ENCODE results near the gene HDAC4. TPM values are rescaled to one million over a fixed set of nuclear protein-coding genes. Genes with fewer than 3 reads are reported as not detected.

HDAC4 gene
- total and polyA plus RNA-seq, 2 donors (not counting 1 experiment from before 2014, with no cell fraction given) = 13.5 to 46.0 TPM

DNA sequence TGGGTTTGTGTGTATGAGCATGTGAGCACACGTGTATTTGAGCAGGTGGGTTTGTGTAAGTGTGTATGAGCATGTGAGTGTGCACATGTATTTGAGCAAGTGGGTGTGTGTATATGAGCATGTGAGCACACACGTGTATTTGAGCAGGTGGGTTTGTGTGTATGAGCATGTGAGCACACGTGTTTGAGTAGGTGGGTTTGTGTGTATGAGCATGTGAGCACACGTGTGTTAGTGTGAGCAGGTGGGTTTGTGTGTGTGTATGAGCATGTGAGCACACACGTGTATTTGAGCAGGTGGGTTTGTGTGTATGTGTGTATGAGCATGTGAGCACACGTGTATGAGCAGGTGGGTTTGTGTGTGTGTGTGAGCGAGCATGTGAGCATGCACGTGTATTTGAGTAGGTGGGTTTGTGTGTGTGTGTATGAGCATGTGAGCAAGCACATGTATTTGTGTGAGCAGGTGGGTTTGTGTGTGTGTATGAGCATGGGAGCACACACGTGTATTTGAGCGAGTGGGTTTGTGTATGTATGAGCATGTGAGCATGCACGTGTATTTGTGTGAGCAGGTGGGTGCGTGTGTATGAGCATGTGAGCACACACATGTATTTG is 383.2 kb downstream of the HDAC4 start:
- CTCF ChIA-PET = no interaction called here

DNA sequence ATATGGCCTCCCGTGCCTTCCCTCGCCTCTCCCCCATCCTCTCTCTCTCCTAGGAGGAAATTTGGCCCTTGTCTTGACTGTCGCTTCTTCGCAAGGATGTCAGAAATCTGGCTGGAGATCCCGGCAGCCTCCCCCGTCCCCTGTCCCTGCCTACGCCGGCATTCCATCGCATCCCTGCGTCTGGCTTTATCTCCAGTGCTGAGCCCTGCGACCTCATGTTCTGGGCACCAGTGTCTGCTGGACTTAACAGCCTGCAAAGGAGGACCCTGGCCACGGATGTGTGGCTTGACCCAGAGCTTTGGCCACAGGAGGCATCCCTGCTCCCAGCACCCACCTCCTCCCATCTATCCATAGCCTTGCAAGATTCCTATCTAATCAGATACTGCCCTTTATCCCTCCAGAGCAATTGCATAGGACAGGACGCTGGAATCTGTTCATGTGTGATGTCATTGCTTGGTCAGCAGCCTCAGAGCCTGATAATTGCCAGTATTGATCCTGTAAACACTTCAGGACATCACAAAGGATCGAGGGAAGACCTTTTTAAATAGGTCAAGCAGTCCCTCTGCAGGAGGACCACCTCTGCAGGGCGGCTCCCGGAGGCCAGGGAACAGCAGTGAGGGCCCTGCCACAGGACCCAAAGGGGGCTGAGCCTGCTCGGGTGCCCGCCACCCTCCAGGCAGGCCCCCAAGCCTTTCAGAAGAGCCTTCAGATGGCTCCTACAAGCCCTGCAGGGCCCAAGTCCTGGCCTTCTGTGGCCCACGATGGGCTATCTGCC is 384.7 kb downstream of the HDAC4 start:
- peaks cover 0 to 7% (median 0%) of the 10 kb centered on the region in 3 donors for H3K9me3 ChIP-seq (ENCODE audit: control extremely low read depth in 1 of 3, control insufficient read depth in 2 of 3, insufficient read depth in 1 of 3, low read length in 2 of 3)
- CTCF ChIA-PET = no interaction called here

More for the DNA sequence above, 383.2 kb downstream of the HDAC4 start:
- intact Hi-C loops (cut with micrococcal nuclease) = no loop called here
- peaks cover 0 to 7% (median 0%) of the 10 kb centered on the region in 3 donors for H3K9me3 ChIP-seq (ENCODE audit: control extremely low read depth in 1 of 3, control insufficient read depth in 2 of 3, insufficient read depth in 1 of 3, low read length in 2 of 3)
- H3K27ac ChIP-seq (ENCODE audit: low read length in 2 of 2) = no peak overlapping the region
- no peaks in the 10 kb centered on the region for H3K4me1 ChIP-seq (ENCODE audit: control insufficient read depth in 2 of 2, insufficient read depth in 2 of 2, low read length in 2 of 2)
- H3K27ac Mint-ChIP-seq = no peak overlapping the region
- POLR2A ChIA-PET = no interaction called here
- ATAC-seq (ENCODE audit: low read depth) (no peak), DNase-seq (no peak)
- H3K36me3 ChIP-seq (replicated peaks in 1 of 2; ENCODE audit: control extremely low read depth in 1 of 2, control insufficient read depth in 1 of 2, extremely low read depth in 1 of 2, insufficient read depth in 2 of 2, low read length in 1 of 2) = no peaks in the 10 kb centered on the region
- H3K9me3 Mint-ChIP-seq (ENCODE audit: insufficient read depth) = peaks cover 2% of the 10 kb centered on the region
- H2AFZ ChIP-seq (ENCODE audit: insufficient read depth, low read depth, low read length, poor library complexity, severe bottlenecking) = no peak overlapping the region
- H3K9ac ChIP-seq (ENCODE audit: low read length) = no peak overlapping the region
- TF ChIP-seq EZH2 (IDR thresholded peaks at IDR 0.05; ENCODE audit: borderline replicate concordance, insufficient read depth, low read depth, low read length, poor library complexity, severe bottlenecking) = no peak
- TF ChIP-seq, protein P1, sequence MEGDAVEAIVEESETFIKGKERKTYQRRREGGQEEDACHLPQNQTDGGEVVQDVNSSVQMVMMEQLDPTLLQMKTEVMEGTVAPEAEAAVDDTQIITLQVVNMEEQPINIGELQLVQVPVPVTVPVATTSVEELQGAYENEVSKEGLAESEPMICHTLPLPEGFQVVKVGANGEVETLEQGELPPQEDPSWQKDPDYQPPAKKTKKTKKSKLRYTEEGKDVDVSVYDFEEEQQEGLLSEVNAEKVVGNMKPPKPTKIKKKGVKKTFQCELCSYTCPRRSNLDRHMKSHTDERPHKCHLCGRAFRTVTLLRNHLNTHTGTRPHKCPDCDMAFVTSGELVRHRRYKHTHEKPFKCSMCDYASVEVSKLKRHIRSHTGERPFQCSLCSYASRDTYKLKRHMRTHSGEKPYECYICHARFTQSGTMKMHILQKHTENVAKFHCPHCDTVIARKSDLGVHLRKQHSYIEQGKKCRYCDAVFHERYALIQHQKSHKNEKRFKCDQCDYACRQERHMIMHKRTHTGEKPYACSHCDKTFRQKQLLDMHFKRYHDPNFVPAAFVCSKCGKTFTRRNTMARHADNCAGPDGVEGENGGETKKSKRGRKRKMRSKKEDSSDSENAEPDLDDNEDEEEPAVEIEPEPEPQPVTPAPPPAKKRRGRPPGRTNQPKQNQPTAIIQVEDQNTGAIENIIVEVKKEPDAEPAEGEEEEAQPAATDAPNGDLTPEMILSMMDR (IDR thresholded peaks at IDR 0.05) = no peak
- H3K4me3 ChIP-seq (ENCODE audit: control extremely low read depth in 1 of 5, extremely low read depth in 1 of 5, insufficient read depth in 1 of 5, low read depth in 2 of 5, low read length in 4 of 5) = no peak overlapping the region
- H3K79me2 ChIP-seq (ENCODE audit: control insufficient read depth, insufficient read depth, low read length) = no peaks in the 10 kb centered on the region
- H4K20me1 ChIP-seq (ENCODE audit: control insufficient read depth, insufficient read depth, low read length, poor library complexity, severe bottlenecking) = no peaks in the 10 kb centered on the region
- H3K27me3 Mint-ChIP-seq = peaks cover 21% of the 10 kb centered on the region
- H3K4me3 Mint-ChIP-seq = no peak overlapping the region
- H3K4me1 Mint-ChIP-seq = no peaks in the 10 kb centered on the region
- 90% methylated on average over 11 of the region's 12 CpGs for WGBS (ENCODE audit: insufficient coverage)
- H3K4me2 ChIP-seq (replicated peaks; ENCODE audit: low read depth, low read length, poor library complexity, severe bottlenecking) = no peak overlapping the region
- H3K27me3 ChIP-seq (replicated peaks in 1 of 4; ENCODE audit: control extremely low read depth in 1 of 4, control insufficient read depth in 3 of 4, insufficient read depth in 4 of 4, low read length in 3 of 4) = no peaks in the 10 kb centered on the region

More for the DNA sequence above, 384.7 kb downstream of the HDAC4 start:
- peaks cover 22% of the 10 kb centered on the region for H3K27me3 Mint-ChIP-seq
- no peak overlapping the region for H3K27ac Mint-ChIP-seq
- Histone ChIP-seq H3K27ac (ENCODE audit: low read length in 2 of 2) (no peak overlapping the region), H3K4me3 (ENCODE audit: control extremely low read depth in 1 of 5, extremely low read depth in 1 of 5, insufficient read depth in 1 of 5, low read depth in 2 of 5, low read length in 4 of 5) (no peak overlapping the region), H4K20me1 (ENCODE audit: control insufficient read depth, insufficient read depth, low read length, poor library complexity, severe bottlenecking) (no peaks in the 10 kb centered on the region), H3K27me3 (replicated peaks in 1 of 4; ENCODE audit: control extremely low read depth in 1 of 4, control insufficient read depth in 3 of 4, insufficient read depth in 4 of 4, low read length in 3 of 4) (no peaks in the 10 kb centered on the region), H3K79me2 (ENCODE audit: control insufficient read depth, insufficient read depth, low read length) (no peaks in the 10 kb centered on the region), H3K36me3 (replicated peaks in 1 of 2; ENCODE audit: control extremely low read depth in 1 of 2, control insufficient read depth in 1 of 2, extremely low read depth in 1 of 2, insufficient read depth in 2 of 2, low read length in 1 of 2) (no peaks in the 10 kb centered on the region), H3K4me2 (replicated peaks; ENCODE audit: low read depth, low read length, poor library complexity, severe bottlenecking) (no peak overlapping the region), H3K4me1 (ENCODE audit: control insufficient read depth in 2 of 2, insufficient read depth in 2 of 2, low read length in 2 of 2) (no peaks in the 10 kb centered on the region), H2AFZ (ENCODE audit: insufficient read depth, low read depth, low read length, poor library complexity, severe bottlenecking) (no peak overlapping the region), H3K9ac (ENCODE audit: low read length) (no peak overlapping the region)
- TF ChIP-seq, protein P1 (IDR thresholded peaks at IDR 0.05) = no peak
- TF ChIP-seq EZH2 (IDR thresholded peaks at IDR 0.05; ENCODE audit: borderline replicate concordance, insufficient read depth, low read depth, low read length, poor library complexity, severe bottlenecking) = no peak
- H3K9me3 Mint-ChIP-seq (ENCODE audit: insufficient read depth) = peaks cover 2% of the 10 kb centered on the region
- no peaks in the 10 kb centered on the region for H3K4me1 Mint-ChIP-seq
- WGBS (ENCODE audit: insufficient coverage) = 81% methylated on average over 18 of the region's 19 CpGs
- DNase-seq (no peak), ATAC-seq (ENCODE audit: low read depth) (no peak)
- no peak overlapping the region for H3K4me3 Mint-ChIP-seq
- intact Hi-C loops (cut with micrococcal nuclease) = no loop called here
- POLR2A ChIA-PET = no interaction called here
